ENCODE measurements around the gene TM4SF18. TPM values are rescaled to one million over a fixed set of nuclear protein-coding genes. Genes with fewer than 3 reads are reported as not detected.

Gene TM4SF18
- total RNA-seq, 1 experiment from 2014 or later = not detected

- no TSS peak for BruUV-seq (replicated peaks)
- peaks cover 5% of the 10 kb centered on the region; the same call in 1 of the 2 replicates for H3K4me1 ChIP-seq (replicated peaks; ENCODE audit: insufficient read depth)
- TF ChIP-seq EZH2 (IDR thresholded peaks at IDR 0.05; ENCODE audit: low read depth) (no peak), CTCF (conservative IDR thresholded peaks at IDR 0.05) (no peak)
- H3K4me2 ChIP-seq = no peak overlapping the region
- intact Hi-C loops (cut with micrococcal nuclease; ENCODE audit: unreplicated experiment) = no loop called here
- CTCF ChIA-PET = interaction anchor here (0.6 kb wide), 1 partner anchor 157 kb away, joined by 4 read pairs; no protein-coding TSS in a partner anchor
- H3K79me2 ChIP-seq (ENCODE audit: low read depth) = no peaks in the 10 kb centered on the region
- H3K4me3 ChIP-seq = no peak overlapping the region
- no peaks in the 10 kb centered on the region for H4K20me1 ChIP-seq (ENCODE audit: insufficient read depth)
- no peaks in the 10 kb centered on the region for H3K27me3 ChIP-seq (ENCODE audit: insufficient read depth, low read depth)
- no peak overlapping the region for H3K27ac ChIP-seq
- no peak overlapping the region; the same call in 1 of the 2 replicates for H2AFZ ChIP-seq
- H3F3A ChIP-seq (ENCODE audit: insufficient read depth, low read depth) = no peaks in the 10 kb centered on the region
- DNase-seq = no peak
- no peaks in the 10 kb centered on the region for H3K9me3 ChIP-seq (ENCODE audit: insufficient read depth, low read depth)
- no peaks in the 10 kb centered on the region for H3K9me2 ChIP-seq (ENCODE audit: insufficient read depth)
- no peaks in the 10 kb centered on the region for H3K36me3 ChIP-seq (ENCODE audit: low read depth)
- POLR2A ChIA-PET (ENCODE audit: unreplicated experiment) = no interaction called here
These were observed 2.0 kb downstream of the TM4SF18 start for GRCh38 chr3:149331396-149331795.

- ChIA-PET CTCF (interaction anchor here (0.5 to 0.6 kb wide), 2 partner anchors 157 to 376 kb away, joined by 3 to 4 read pairs; no protein-coding TSS in a partner anchor), POLR2A (ENCODE audit: unreplicated experiment) (interaction anchor here (0.6 kb wide), 1 partner anchor 31 kb away, joined by 3 read pairs; no protein-coding TSS in a partner anchor)
- DNase-seq = no peak
- intact Hi-C loops (cut with micrococcal nuclease; ENCODE audit: unreplicated experiment) = no loop called here
- no peaks in the 10 kb centered on the region for H3K79me2 ChIP-seq (ENCODE audit: low read depth)
- no peak overlapping the region for H2AFZ ChIP-seq
- no peak overlapping the region for H3K27ac ChIP-seq
- H3F3A ChIP-seq (ENCODE audit: insufficient read depth, low read depth) = no peaks in the 10 kb centered on the region
- TF ChIP-seq CTCF (conservative IDR thresholded peaks at IDR 0.05) (no peak), EZH2 (IDR thresholded peaks at IDR 0.05; ENCODE audit: low read depth) (no peak)
- H4K20me1 ChIP-seq (ENCODE audit: insufficient read depth) = no peaks in the 10 kb centered on the region
- H3K4me1 ChIP-seq (replicated peaks; ENCODE audit: insufficient read depth) = peaks cover 5% of the 10 kb centered on the region; the same call in 1 of the 2 replicates
- H3K4me3 ChIP-seq = no peak overlapping the region
- no peaks in the 10 kb centered on the region for H3K9me2 ChIP-seq (ENCODE audit: insufficient read depth)
- no peaks in the 10 kb centered on the region for H3K36me3 ChIP-seq (ENCODE audit: low read depth)
- no peaks in the 10 kb centered on the region for H3K9me3 ChIP-seq (ENCODE audit: insufficient read depth, low read depth)
- H3K27me3 ChIP-seq (ENCODE audit: insufficient read depth, low read depth) = no peaks in the 10 kb centered on the region
- no TSS peak for BruUV-seq (replicated peaks)
- no peak overlapping the region for H3K4me2 ChIP-seq
These were observed 2.7 kb downstream of the TM4SF18 start for GRCh38 chr3:149330609-149331331.

- Histone ChIP-seq H3K27ac (no peak overlapping the region), H3K36me3 (ENCODE audit: low read depth) (no peaks in the 10 kb centered on the region), H3K9me3 (ENCODE audit: insufficient read depth, low read depth) (no peaks in the 10 kb centered on the region), H3F3A (ENCODE audit: insufficient read depth, low read depth) (no peaks in the 10 kb centered on the region), H3K4me3 (no peak overlapping the region), H3K79me2 (ENCODE audit: low read depth) (no peaks in the 10 kb centered on the region), H3K4me2 (no peak overlapping the region), H3K9me2 (ENCODE audit: insufficient read depth) (no peaks in the 10 kb centered on the region), H3K4me1 (replicated peaks; ENCODE audit: insufficient read depth) (peaks cover 5% of the 10 kb centered on the region; the same call in 1 of the 2 replicates), H2AFZ (no peak overlapping the region), H4K20me1 (ENCODE audit: insufficient read depth) (no peaks in the 10 kb centered on the region), H3K27me3 (ENCODE audit: insufficient read depth, low read depth) (no peaks in the 10 kb centered on the region)
- intact Hi-C loops (cut with micrococcal nuclease; ENCODE audit: unreplicated experiment) = no loop called here
- DNase-seq = no peak
- TF ChIP-seq CTCF (conservative IDR thresholded peaks at IDR 0.05) (no peak), EZH2 (IDR thresholded peaks at IDR 0.05; ENCODE audit: low read depth) (no peak)
- ChIA-PET CTCF (interaction anchor here (0.5 kb wide), 1 partner anchor 371 kb away, joined by 6 read pairs; no protein-coding TSS in a partner anchor), POLR2A (ENCODE audit: unreplicated experiment) (no interaction called here)
- BruUV-seq (replicated peaks) = no TSS peak
These were observed 6.3 kb downstream of the TM4SF18 start for GRCh38 chr3:149327156-149327555.

All from PC-9 (cell line).